CD4-positive, CD25-positive, alpha-beta regulatory T cell (primary cell): Measurements from ENCODE around the gene YWHAE. TPM values are rescaled to one million over a fixed set of nuclear protein-coding genes. Genes with fewer than 3 reads are reported as not detected.
"Not testable (repeated sequence)": the region's sequence is repeated elsewhere in the genome, so short reads cannot be mapped to it uniquely, and the experiment has no call there.

Experiments
- ATAC-seq, 2 donors: fragments of 150-1000 bp; cut with Tn5 transposase; one replicate each; pipeline ENCODE4 v1.10.0; 2021; ENCODE audit warnings: low read depth in 2 of 2, moderate number of reproducible peaks in 2 of 2, moderate library complexity in 1 of 2
- DNase-seq, 3 donors: peaks; one replicate each; pipeline versions ENCODE4 v3.0.0 to v3.0.0-alpha.2; 2012 to 2022; ENCODE audit warnings: mixed read lengths in 1 of 3
- H3K27ac ChIP-seq: one replicate; pipeline ENCODE4 v1.7.0; 2013; ENCODE audit warnings: mild to moderate bottlenecking, low read length; ENCODE audit not compliant: insufficient read depth, poor library complexity, severe bottlenecking
- H3K27me3 ChIP-seq: one replicate; pipeline ENCODE4 v1.7.0; 2013; ENCODE audit warnings: low read length; ENCODE audit not compliant: control insufficient read depth, insufficient read depth
- H3K36me3 ChIP-seq: one replicate; pipeline ENCODE4 v1.7.0; 2013; ENCODE audit warnings: mild to moderate bottlenecking, low read length, moderate library complexity; ENCODE audit not compliant: control insufficient read depth, insufficient read depth
- H3K4me1 ChIP-seq: 2 replicates; pipeline ENCODE4 v1.7.0; 2013; ENCODE audit warnings: mild to moderate bottlenecking, low read length; ENCODE audit not compliant: insufficient read depth, control insufficient read depth, poor library complexity, severe bottlenecking
- H3K4me3 ChIP-seq: one replicate; pipeline ENCODE4 v1.7.0; 2013; ENCODE audit warnings: low read depth, mild to moderate bottlenecking, low read length, moderate library complexity
- H3K9me3 ChIP-seq, 2 experiments: 1 replicate in 1 of 2; 2 replicates in 1 of 2; pipeline ENCODE4 v1.7.0; 2013; ENCODE audit warnings: low read length in 2 of 2, mild to moderate bottlenecking in 1 of 2, moderate library complexity in 1 of 2; ENCODE audit not compliant: control insufficient read depth in 2 of 2
- H3K27ac Mint-ChIP-seq, 3 donors: one replicate each; pipeline ENCODE4 v1.8.0; 2020 to 2022; ENCODE audit warnings: mild to moderate bottlenecking in 3 of 3, mixed read lengths in 3 of 3, moderate library complexity in 2 of 3
- H3K27me3 Mint-ChIP-seq: one replicate; pipeline ENCODE4 v1.8.0; 2022; ENCODE audit warnings: mild to moderate bottlenecking, mixed read lengths
- H3K36me3 Mint-ChIP-seq: one replicate; pipeline ENCODE4 v1.8.0; 2020; ENCODE audit warnings: mixed read lengths
- H3K4me1 Mint-ChIP-seq, 4 donors: one replicate each; pipeline ENCODE4 v1.8.0; 2020 to 2022; ENCODE audit warnings: mixed read lengths in 4 of 4, mild to moderate bottlenecking in 1 of 4
- H3K4me3 Mint-ChIP-seq, 4 donors: one replicate each; pipeline ENCODE4 v1.8.0; 2020 to 2022; ENCODE audit warnings: mild to moderate bottlenecking in 4 of 4, mixed read lengths in 4 of 4, moderate library complexity in 3 of 4
- H3K9me3 Mint-ChIP-seq, 7 donors: one replicate each; pipeline ENCODE4 v1.8.0; 2020 to 2022; ENCODE audit warnings: mixed read lengths in 7 of 7, mild to moderate bottlenecking in 3 of 7, moderate library complexity in 2 of 7
- polyA plus RNA-seq, 4 donors: library from polyadenylated mRNA; unstranded; fragments of 300-500 nt; fragmentation: Illumina TruSeq; gene quantifications; one replicate each; pipeline ENCODE4 v1.2.3, GENCODE V29; 2021
- total RNA-seq: library from RNA; stranded (reverse); gene quantifications from one replicate; pipeline ENCODE4 v1.2.3, GENCODE V29; 2022

The YWHAE gene
- total and polyA plus RNA-seq, 5 donors from 2014 or later, result 68.6 to 136 (median 92.2) TPM

GRCh38 chr17:1420981-1421380 lies 21.0 kb upstream of the YWHAE start:
- ATAC-seq, result no peak
- Histone ChIP-seq H3K9me3 (no peaks in the 10 kb centered on the region), H3K36me3 (peaks cover 37% of the 10 kb centered on the region), H3K27me3 (no peaks in the 10 kb centered on the region), H3K4me1 (no peaks in the 10 kb centered on the region), H3K4me3 (no peak overlapping the region), H3K27ac (no peak overlapping the region)
- no peaks in the 10 kb centered on the region for H3K9me3 Mint-ChIP-seq
- DNase-seq, result no peak
- H3K36me3 Mint-ChIP-seq, result peaks cover 24% of the 10 kb centered on the region
- H3K27ac Mint-ChIP-seq, result no peak overlapping the region
- peaks cover 0 to 6% (median 5%) of the 10 kb centered on the region in 4 donors for H3K4me1 Mint-ChIP-seq
- H3K27me3 Mint-ChIP-seq, result no peaks in the 10 kb centered on the region
- H3K4me3 Mint-ChIP-seq, result no peak overlapping the region

- no peak overlapping the region for H3K4me3 ChIP-seq
- H3K27ac ChIP-seq, result no peak overlapping the region
- H3K36me3 Mint-ChIP-seq, result peaks cover 24% of the 10 kb centered on the region
- no peak overlapping the region for H3K27ac Mint-ChIP-seq
- no peaks in the 10 kb centered on the region for H3K9me3 Mint-ChIP-seq
- H3K4me3 Mint-ChIP-seq, result no peak overlapping the region
- ATAC-seq (no peak), DNase-seq (no peak)
- peaks cover 37% of the 10 kb centered on the region for H3K36me3 ChIP-seq
- H3K4me1 ChIP-seq, result no peaks in the 10 kb centered on the region
- peaks cover 0 to 3% (median under 1%) of the 10 kb centered on the region in 4 donors for H3K4me1 Mint-ChIP-seq
- no peaks in the 10 kb centered on the region for H3K27me3 ChIP-seq
- H3K27me3 Mint-ChIP-seq, result no peaks in the 10 kb centered on the region
- no peaks in the 10 kb centered on the region for H3K9me3 ChIP-seq
Observed at GRCh38 chr17:1420163-1420562, 20.1 kb upstream of the YWHAE start.

GRCh38 chr17:1418476-1418875 lies 18.5 kb upstream of the YWHAE start:
- H3K4me1 ChIP-seq, ATAC-seq, H3K4me3 ChIP-seq, H3K27me3 ChIP-seq, H3K4me1 Mint-ChIP-seq, H3K27me3 Mint-ChIP-seq, H3K27ac ChIP-seq, H3K9me3 ChIP-seq, H3K4me3 Mint-ChIP-seq, H3K9me3 Mint-ChIP-seq, H3K27ac Mint-ChIP-seq, DNase-seq: not testable (repeated sequence)
- peaks cover 34% of the 10 kb centered on the region for H3K36me3 ChIP-seq
- H3K36me3 Mint-ChIP-seq, result peaks cover 23% of the 10 kb centered on the region

- Mint-ChIP-seq H3K4me1 (peaks cover 0 to 6% (median 0%) of the 10 kb centered on the region in 4 donors), H3K9me3 (no peaks in the 10 kb centered on the region), H3K27me3 (no peaks in the 10 kb centered on the region), H3K36me3 (peaks cover 9% of the 10 kb centered on the region), H3K4me3 (no peak overlapping the region), H3K27ac (no peak overlapping the region)
- DNase-seq (no peak), ATAC-seq (no peak)
- Histone ChIP-seq H3K27me3 (no peaks in the 10 kb centered on the region), H3K4me3 (no peak overlapping the region), H3K9me3 (no peaks in the 10 kb centered on the region), H3K4me1 (peaks cover 3% of the 10 kb centered on the region), H3K36me3 (peaks cover 14% of the 10 kb centered on the region), H3K27ac (no peak overlapping the region)
Observed at GRCh38 chr17:1416414-1416813, 16.4 kb upstream of the YWHAE start.

GRCh38 chr17:1414634-1415033 lies 14.6 kb upstream of the YWHAE start:
- ATAC-seq (no peak), DNase-seq (no peak)
- H3K4me1 Mint-ChIP-seq, result peaks cover 0 to 6% (median 0%) of the 10 kb centered on the region in 4 donors
- peaks cover 5% of the 10 kb centered on the region for H3K36me3 Mint-ChIP-seq
- Histone ChIP-seq H3K36me3 (peaks cover 1% of the 10 kb centered on the region), H3K27ac (no peak overlapping the region), H3K27me3 (no peaks in the 10 kb centered on the region), H3K4me3 (no peak overlapping the region), H3K9me3 (no peaks in the 10 kb centered on the region), H3K4me1 (peaks cover 3% of the 10 kb centered on the region)
- no peaks in the 10 kb centered on the region for H3K9me3 Mint-ChIP-seq
- H3K4me3 Mint-ChIP-seq, result peak overlapping the region in 1 of 4 donors; percentile 22
- H3K27me3 Mint-ChIP-seq, result no peaks in the 10 kb centered on the region
- H3K27ac Mint-ChIP-seq, result no peak overlapping the region

- Histone ChIP-seq H3K36me3 (no peaks in the 10 kb centered on the region), H3K27ac (no peak overlapping the region), H3K4me1 (peaks cover 3% of the 10 kb centered on the region), H3K4me3 (no peak overlapping the region), H3K9me3 (no peaks in the 10 kb centered on the region), H3K27me3 (no peaks in the 10 kb centered on the region)
- DNase-seq (no peak), ATAC-seq (no peak)
- H3K4me3 Mint-ChIP-seq, result no peak overlapping the region
- peaks cover 0 to 6% (median 0%) of the 10 kb centered on the region in 4 donors for H3K4me1 Mint-ChIP-seq
- H3K36me3 Mint-ChIP-seq, result peaks cover 5% of the 10 kb centered on the region
- H3K27ac Mint-ChIP-seq, result peak overlapping the region in 1 of 3 donors; percentile 60
- H3K27me3 Mint-ChIP-seq, result no peaks in the 10 kb centered on the region
- no peaks in the 10 kb centered on the region for H3K9me3 Mint-ChIP-seq
Observed at GRCh38 chr17:1414001-1414574, 14.1 kb upstream of the YWHAE start.

GRCh38 chr17:1413281-1413791 lies 13.3 kb upstream of the YWHAE start:
- Histone ChIP-seq H3K27me3 (no peaks in the 10 kb centered on the region), H3K4me3 (no peak overlapping the region), H3K27ac (no peak overlapping the region), H3K36me3 (no peaks in the 10 kb centered on the region), H3K4me1 (peaks cover 3% of the 10 kb centered on the region), H3K9me3 (no peaks in the 10 kb centered on the region)
- DNase-seq, result no peak
- Mint-ChIP-seq H3K9me3 (no peaks in the 10 kb centered on the region), H3K4me3 (no peak overlapping the region), H3K36me3 (peaks cover 5% of the 10 kb centered on the region), H3K27me3 (no peaks in the 10 kb centered on the region), H3K27ac (no peak overlapping the region), H3K4me1 (peaks cover 0 to 6% (median 0%) of the 10 kb centered on the region in 4 donors)
- no peak for ATAC-seq
